GM19438 (cell line): Measurements from ENCODE around the gene GSS.

Experiments used
- ATAC-seq: cut with Tn5 transposase; IDR thresholded peaks from one replicate; pipeline ENCODE4 v1.9.1; 2021; ENCODE audit warnings: low read depth; ENCODE audit not compliant: unreplicated experiment

The GSS gene

DNA sequence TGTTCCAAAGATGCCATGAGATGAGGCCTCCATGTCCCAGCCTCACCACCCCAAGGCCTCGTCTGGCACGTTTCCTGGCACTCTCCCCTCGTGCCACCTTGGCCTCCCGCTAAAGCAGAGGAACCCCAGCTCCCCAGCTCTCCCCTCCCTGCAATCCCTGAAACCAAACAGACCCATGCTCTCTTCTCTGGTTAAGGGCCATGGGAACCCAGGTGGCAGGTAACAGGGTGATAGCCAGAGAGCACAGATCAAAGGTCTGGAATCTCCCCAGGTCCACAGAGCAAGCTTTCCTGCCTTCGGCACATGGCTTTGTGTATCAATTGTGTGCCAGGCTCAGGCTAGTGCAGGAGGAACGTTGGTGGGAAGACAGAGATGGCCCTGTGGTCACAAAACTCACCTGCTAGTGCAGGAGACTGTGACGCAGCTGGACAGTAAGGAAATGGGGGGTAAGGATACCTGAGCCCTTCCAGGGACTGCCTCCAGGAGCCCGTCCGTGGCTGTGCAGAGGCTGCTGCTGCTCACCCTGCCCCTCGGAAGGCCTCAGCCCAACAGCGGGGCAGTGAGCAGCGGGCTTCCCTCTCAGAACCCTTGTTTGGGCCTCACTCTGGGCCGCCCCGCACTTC is 39.0 kb upstream of the GSS start:
- no peak for ATAC-seq

DNA sequence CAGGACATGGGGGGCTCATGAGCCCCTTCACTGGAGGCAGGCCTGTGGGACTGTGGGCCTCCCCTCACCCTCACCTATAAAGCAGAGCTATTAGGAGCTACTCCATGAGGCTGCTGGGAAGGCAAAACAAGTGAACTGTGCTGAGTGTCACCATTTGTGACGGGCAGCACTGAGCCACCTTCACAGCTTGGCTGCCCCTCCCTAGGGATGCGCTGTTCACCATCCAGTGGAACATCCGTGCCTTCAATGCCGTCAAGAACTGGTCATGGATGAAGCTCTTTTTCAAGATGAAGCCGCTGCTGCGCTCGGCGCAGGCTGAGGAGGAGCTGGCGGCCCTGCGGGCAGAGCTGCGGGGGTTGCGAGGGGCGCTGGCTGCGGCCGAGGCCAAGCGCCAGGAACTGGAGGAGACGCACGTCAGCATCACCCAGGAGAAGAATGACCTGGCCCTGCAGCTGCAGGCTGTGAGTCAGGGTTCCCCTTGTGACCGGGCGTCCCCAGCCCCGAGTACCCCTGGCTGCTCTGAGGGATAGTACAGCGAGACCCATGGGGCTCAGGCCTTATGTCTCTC is 38.4 kb upstream of the GSS start:
- ATAC-seq, result no peak

DNA sequence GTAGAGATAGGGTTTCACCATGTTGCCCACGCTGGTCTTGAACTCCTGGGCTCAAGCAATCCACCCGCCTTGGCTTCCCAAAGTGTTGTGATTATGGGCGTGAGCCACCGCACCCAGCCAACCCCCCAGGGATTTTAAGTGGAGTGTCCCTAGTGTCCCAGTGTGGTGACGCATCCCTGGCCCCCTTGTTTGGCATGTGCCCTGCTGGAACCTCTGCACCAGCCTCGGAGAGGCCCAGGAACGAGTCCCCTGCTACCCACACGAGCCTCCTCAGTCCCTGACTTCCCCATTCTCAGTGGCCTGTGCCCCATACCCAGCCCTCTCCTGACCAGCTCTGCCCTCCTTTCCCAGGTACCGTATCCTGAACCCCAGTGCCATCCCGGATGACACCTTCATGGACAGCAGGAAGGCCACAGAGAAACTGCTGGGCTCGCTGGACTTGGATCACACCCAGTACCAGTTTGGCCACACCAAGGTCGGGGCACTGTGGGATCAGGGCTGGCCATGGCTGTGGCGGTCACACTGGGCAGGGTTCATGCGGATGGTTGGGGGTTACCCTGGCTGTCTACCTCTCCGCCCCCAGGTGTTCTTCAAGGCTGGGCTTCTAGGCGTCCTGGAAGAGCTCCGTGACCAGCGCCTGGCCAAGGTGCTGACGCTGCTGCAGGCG is 37.3 kb upstream of the GSS start:
- ATAC-seq, result no peak

DNA sequence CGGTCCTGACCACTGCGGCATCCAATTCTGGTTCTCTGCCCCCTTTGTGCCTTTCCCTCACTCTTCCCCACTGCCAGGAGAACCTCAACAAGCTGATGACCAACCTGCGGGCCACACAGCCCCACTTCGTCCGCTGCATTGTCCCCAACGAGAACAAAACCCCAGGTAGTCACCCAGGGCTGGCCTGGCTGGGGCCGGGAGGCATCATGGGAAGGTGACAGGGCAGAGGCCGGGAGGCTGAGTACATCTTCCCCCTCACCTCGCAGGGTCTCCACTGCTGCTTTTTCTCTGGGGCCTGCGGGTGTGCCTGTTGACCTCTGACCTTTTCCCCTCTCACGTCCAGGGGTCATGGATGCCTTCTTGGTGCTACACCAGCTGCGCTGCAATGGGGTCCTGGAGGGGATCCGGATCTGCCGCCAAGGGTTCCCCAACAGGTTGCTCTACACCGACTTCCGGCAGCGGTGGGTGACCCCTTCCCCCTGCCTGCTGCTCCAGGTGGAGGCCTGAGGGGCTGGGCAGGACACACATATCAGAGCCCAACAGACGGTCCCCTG is 35.1 kb upstream of the GSS start:
- ATAC-seq, result no peak

DNA sequence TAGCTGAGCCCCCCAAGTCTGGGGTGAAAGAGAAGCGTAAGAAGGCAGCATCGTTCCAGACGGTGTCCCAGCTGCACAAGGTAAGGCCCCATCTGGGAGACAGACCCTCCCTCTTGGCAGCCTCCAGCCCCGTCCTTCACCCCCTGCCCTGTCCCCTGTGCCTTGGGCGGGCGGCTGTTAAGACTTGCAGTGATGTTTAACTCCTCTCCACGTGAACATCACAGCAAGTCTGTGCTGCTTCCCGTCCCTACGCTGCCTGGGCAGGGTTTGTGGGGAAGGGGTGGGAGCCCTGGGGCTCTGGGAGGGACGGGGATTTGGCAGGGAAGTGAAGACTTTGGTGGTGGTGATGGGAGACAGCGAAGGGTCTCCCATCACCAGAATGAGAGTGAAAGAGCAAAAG is 34.6 kb upstream of the GSS start:
- no peak for ATAC-seq

DNA sequence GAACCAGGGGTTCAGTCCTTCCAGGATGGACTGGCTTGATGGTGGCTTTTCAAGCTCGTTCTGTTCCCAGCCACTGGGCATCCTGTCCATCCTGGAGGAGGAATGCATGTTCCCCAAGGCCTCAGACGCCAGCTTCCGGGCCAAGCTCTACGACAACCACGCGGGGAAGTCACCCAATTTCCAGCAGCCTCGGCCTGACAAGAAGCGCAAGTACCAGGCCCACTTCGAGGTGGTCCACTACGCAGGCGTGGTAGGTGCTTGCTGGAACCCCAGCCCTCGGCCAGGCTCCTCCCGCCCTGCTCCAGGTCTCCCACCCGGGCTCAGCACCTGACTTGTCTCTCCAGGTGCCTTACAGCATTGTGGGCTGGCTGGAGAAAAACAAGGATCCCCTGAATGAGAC is 34.1 kb upstream of the GSS start:
- ATAC-seq, result no peak

DNA sequence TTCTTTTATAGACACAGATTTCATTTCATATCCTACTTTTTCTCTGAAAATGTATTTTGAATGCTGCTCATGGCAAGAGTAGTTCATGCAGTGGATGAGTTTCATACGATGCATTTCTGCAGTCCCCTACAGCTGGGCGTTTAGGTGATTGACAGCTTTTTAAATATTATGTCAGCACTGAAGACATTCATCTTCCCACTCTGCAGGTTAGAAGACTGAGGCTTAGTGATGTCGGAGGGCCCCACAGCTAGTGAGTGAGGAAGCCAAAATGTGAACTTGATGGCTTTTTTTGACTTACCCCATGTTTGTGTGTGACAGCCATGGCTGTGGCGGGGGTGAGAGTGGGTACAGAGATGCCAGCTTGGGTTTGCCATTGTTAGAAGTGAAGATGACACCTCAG is 33.5 kb upstream of the GSS start:
- ATAC-seq, result no peak

DNA sequence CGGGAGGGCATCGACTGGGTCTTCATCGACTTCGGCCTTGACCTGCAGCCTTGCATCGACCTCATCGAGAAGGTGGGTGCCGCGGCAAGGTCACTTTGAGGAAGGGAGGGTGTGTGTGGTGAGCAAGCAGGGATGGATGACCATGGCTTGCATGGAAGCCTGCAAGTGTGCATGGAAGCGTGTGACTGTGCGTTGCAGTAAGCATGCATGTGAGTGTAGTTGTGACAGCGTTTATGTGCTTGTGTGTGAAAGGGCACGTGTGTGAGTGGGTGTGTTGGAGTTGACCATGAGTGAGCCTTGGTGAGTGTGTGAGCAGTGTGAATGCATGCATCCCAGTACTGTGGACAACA is 32.6 kb upstream of the GSS start:
- ATAC-seq, result no peak

DNA sequence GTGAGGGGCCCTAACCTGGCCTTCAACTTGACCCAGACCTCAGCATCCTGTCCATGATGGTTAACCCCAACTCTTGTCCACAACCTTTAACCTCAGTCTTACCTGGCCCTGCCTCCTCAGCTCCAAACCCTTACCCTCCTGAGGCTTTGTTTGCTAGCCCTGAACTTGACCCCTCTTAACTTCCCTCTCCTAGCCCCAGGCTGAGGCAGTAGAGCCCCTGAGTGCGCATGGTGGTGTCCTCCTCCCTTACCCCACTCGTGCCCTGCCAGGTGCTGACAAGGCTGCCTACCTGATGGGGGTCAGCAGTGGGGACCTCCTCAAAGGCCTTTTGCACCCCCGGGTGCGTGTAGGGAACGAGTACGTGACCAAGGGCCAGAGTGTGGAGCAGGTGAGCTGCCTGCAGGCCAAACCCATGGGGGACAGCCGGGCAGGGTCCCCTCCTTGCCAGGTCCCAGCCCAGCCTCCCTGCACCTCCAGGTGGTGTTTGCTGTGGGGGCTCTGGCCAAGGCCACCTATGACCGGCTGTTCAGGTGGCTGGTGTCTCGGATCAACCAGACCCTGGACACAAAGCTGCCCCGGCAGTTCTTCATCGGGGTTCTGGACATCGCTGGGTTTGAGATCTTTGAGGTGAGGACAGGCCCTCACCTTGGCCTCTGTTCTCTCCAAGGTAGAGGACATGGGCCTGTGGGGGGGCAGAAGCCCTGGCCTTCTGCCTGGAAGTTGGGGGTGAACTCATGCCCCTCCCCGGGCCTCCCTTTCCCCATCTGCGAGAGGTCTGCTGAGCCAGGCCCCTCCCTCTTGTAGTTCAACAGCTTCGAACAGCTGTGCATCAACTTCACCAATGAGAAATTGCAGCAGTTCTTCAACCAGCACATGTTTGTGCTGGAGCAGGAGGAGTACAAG is 31.9 kb upstream of the GSS start:
- no peak for ATAC-seq

DNA sequence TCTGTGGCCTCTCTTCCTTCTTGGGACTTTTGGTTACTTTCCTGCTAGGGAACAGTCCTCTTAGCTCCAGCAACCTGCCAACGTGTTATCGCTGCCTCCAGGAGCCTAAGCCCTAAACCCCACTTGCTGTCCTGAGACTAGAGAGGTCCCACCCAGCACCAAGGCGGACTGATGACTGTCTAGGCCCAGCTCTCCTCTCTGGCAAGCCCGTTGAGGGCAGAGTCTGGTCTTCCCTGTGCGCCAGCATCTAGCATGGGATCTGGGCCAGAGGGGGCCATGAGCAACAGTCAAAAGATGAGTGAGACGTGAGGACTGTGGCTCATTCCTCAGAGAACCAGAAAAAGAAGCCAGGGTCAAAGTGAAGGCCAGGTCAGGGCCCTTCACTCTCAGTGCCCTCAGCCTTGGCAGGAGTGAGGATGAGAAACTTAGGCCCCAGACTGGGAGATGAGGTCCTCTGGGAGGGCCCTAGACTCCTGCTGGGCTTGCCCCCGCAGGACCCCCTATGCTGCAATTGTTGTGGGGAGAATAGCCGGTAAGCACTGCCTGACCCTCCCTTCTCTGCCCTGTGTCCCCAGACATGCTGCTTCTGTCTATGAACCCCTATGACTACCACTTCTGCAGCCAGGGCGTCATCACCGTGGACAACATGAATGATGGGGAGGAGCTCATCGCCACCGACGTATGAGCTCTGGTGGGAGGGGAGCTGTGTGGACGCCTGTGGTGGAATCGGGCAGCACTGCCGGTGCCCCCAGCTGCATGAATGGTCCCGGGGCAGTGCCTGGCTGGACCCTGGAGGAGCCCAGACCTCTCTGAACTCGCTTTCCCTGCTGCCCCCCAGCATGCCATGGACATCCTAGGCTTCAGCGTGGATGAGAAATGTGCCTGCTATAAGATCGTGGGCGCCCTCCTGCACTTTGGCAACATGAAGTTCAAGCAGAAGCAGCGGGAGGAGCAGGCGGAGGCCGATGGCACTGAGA is 31.0 kb upstream of the GSS start:
- no peak for ATAC-seq

DNA sequence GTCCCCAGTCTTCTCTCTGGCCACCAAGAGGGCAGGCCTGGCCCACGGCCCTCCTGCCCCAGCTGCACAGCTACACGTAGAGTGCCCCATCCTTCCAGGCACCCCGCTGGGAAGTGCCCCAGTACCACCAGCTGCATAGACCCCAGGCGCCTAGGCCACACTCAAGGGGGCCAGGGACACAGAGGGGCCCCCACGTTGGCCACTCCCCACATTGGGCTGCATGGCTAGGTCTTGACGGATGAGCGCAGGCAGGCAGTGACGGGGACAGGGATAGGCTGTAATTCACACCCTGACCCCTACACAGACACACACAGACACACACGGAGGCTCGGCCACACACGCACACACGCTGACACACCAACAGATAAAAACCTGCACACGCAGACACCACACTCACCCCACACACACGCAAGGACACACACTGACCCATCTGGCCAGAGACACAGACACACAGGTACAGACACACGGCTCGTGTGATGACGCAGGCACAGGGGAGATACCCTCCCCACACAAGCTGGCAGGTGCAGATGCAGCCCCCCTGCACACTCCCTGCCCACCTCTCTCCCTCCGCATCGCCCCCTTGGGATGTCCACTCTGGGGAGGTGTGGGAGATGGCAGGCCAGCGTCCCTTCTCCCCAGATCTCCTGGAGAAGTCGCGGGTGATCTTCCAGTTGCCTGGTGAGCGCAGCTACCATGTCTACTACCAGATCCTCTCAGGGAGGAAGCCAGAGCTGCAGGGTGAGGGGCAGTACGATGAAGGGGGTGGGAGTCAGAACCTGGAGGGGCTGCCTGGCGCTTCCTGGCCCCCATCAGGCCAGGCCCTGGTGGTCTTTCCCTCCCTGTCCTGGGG is 30.1 kb upstream of the GSS start:
- ATAC-seq, result no peak

DNA sequence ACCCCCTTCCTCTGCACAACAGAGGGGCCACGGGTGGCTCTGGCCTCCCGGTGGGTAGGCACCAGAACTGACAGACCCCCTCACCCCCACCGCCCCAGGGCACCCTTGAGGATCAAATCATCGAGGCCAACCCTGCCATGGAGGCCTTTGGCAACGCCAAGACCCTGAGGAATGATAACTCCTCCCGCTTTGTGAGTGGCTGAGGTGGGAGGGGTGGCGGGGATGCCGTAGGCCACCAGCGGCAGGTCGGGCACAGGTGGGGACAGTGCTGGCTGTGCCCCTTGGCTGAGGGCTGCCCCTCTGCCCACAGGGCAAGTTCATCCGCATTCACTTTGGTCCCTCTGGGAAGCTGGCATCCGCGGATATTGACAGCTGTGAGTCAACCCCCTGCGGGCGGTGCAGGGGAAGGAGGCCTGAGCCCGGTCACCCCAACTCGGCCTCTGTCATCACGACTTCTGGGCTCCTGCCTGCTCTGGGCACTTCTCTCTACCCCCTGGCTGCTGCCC is 29.2 kb upstream of the GSS start:
- no peak for ATAC-seq

DNA sequence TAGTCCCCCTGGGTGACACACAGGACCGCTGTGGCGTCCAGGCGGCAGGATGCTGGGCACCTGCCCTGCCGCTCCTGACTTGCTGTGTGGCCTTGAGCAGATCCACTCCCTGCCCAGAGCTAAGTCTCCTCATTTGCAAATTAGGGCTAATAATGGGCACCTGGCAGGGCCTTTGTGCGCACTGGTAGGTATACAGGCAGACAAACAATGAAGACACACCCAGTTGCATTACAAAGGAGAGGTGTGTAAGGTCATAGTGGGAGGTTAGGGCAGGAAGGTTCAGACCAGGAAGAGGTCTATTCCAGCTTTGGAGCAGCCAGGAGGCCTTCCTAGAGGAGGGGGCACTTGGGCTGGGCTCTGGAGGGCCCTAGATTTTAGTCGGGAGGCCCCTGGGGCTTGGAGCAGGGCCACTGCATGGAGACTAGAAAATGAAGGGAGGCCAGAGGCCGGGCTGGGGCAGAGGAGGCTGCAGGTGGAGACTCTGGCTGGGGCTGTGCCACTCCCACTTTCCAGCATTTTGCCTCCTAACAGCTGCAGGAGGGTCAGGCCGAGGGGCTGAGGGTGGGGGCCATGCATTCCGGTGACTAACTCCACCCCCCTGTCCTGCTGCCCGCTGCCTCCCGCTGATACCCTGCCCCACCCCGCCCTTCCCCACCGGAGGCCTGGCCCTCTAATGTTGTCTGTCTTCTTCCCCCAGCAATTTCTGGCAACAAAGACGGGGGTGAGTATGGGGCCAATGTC is 28.6 kb upstream of the GSS start:
- no peak for ATAC-seq

DNA sequence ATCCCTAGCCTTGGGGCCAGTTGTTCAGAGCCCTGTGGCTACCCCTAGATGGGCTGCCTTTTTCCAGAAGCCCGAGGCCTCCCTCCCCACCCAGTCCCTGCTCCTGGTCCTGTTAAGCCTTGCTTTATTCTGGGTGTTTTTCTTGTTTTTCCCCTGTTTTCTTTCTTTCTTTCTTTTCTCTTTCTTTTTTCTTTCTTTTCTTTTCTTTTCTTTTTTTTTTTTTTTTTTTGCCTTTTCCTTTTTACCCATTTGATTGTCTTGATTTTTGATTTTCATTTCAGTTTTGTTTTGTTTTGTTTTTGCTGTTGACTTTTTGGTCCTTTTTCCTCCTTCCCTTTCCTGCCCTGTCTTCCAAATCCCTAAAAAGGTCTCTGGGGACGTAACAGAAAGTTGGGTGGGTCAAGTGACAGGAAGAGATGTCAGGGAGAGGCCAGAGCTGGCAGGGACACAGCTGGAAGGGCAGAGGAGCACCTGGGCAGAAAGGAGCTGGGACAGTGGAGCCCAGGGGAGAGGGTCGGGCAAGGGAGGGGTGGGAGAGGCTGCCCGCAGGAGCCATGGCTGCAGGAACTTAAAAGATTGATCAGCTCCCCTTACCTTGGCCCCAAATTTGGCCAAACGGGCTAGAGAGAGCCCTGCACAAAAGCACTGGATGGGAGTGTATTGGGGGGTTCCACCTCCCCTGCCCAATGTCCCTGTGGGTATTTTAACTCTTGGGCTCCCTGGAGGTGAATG is 27.6 kb upstream of the GSS start:
- ATAC-seq, result no peak

DNA sequence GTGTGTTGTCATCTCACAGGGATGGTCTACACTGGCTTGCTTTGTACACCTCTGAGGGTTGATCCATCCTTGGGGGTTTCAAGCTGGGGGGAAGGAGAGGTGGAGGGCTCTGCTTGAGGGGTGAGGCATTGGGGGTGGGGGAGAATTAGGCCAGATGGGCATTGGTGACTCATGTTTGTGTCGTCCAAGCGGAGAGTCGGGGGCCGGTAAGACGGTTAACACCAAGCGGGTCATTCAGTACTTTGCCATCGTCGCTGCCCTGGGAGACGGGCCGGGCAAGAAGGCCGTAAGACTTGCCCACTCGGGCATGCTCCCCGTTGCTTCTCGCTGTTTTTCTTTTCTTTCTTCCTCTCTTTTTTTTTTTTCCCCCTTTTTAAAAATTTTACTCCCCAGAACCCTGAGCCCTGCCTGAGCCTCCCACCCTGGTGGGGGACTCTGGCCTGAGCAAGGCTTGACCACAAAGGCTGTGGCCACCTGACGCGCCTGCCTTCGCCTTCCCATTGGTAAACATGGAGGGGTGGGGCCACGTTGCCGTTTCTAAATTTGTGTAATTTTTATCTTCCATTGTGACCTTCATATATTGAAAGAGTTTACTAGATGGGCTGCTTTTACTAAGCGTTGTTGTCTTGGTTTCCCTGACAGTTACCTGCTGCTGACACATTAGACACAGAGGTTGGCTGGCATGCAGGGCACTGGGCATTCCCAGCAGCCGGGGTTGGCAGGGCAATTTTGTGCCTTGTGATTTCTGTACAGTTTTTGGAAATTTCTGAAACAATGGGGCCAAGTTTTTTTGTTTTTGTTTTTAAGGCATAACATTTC is 26.9 kb upstream of the GSS start:
- no peak for ATAC-seq

DNA sequence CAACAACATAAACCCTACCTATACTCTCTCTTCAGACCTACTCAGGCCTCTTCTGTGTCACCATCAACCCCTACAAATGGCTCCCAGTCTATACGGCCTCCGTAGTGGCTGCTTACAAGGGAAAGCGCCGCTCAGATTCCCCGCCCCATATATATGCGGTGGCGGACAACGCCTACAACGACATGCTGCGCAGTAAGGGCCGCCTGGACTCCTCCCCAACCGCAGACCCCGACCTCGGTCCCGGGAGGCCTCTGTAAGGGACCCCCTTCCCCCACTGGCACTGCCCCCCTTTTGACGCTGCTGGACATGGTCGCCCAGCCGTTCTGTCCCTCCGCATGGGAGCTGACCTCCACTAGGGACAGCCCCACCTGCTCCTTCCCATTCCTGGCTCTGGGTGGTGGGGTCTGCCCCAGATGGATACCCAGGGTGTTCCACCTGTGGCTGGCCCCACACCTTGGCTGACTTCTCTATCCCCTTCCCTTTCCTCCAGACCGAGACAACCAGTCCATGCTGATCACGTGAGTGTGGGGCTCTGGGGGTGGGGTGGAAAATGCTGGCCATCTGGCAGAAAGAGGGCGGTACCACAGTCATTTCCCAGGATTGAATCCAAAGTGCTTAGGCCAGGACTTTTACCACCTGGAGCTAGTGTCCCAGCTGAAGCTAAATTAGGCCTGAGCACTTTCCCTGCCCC is 25.1 kb upstream of the GSS start:
- no peak for ATAC-seq
